Left cardiac atrium (tissue), 4 donors: ENCODE measurements around the gene RRAD. TPM values are rescaled to one million over a fixed set of nuclear protein-coding genes. Genes with fewer than 3 reads are reported as not detected.

ENCODE experiments used
- ATAC-seq, 2 donors: fragments of 200-7000 bp; cut with Tn5 transposase; one replicate each; pipeline ENCODE4 v1.9.1; 2020; ENCODE audit warnings: mild to moderate bottlenecking in 2 of 2, moderate library complexity in 2 of 2
- DNase-seq: peaks from one replicate; pipeline ENCODE4 v3.0.0-alpha.2; 2020
- intact Hi-C, 2 donors: fragments of 100-400 bp; cut with DNase I; formaldehyde crosslinking; loops; one replicate each; pipeline versions ENCODE4 v1.14.1 to v1.15.1; 2022 to 2023
- total RNA-seq, 2 donors: library from RNA; stranded (reverse); fragmentation: NEBNext Ultra II Directional; extraction: Animal tissue kit (Norgen Biotek cat#: 25700); gene quantifications; one replicate each; pipeline ENCODE4 v1.2.1, GENCODE V29; 2021
- donor health status: DM: no; HTN: yes; CAD: no.
- donor health status: DM: no; HTN: yes; CAD: no; lungs with severe emphysema.
- donor health status: DM: yes; HTN: yes; CAD: no.
- donor health status: Dilated cardiomyopathy.

The RRAD gene
- total RNA-seq, 2 donors from 2014 or later = 58.3 to 325 TPM

GRCh38 chr16:66895999-66896398 is 29.3 kb downstream of the RRAD start:
- no peak for DNase-seq
- ATAC-seq = no peak
- intact Hi-C loops = loop anchor here in 1 of 2 donors (5.0 to 10.0 kb wide), 2 partner anchors 51 to 289 kb away; partner anchors contain the start of gene MATCAP1

GRCh38 chr16:66895689-66895979 is 29.7 kb downstream of the RRAD start:
- DNase-seq (no peak), ATAC-seq (no peak)
- intact Hi-C loops = loop anchor here in 1 of 2 donors (5.0 to 10.0 kb wide), 2 partner anchors 52 to 289 kb away; partner anchors contain the start of gene MATCAP1

GRCh38 chr16:66894948-66895688 is 30.2 kb downstream of the RRAD start:
- intact Hi-C loops = loop anchor here in 1 of 2 donors (5.0 to 10.0 kb wide), 2 partner anchors 52 to 290 kb away; partner anchors contain the start of gene MATCAP1

GRCh38 chr16:66894055-66894454 is 31.3 kb downstream of the RRAD start:
- DNase-seq (no peak), ATAC-seq (no peak)
- intact Hi-C loops = loop anchor here in 1 of 2 donors (10.0 kb wide), 1 partner anchor 291 kb away; the partner anchor contains the start of gene MATCAP1

More at GRCh38 chr16:66894948-66895688, 30.2 kb downstream of the RRAD start:
- ATAC-seq (peak; percentile 77 to 83), DNase-seq (peak; percentile 76)

GRCh38 chr16:66891797-66892196 is 33.5 kb downstream of the RRAD start:
- intact Hi-C loops = loop anchor here in 1 of 2 donors (10.0 kb wide), 1 partner anchor 293 kb away; the partner anchor contains the start of gene MATCAP1
- ATAC-seq (no peak), DNase-seq (peak; percentile 7)

GRCh38 chr16:66891360-66891759 is 34.0 kb downstream of the RRAD start:
- peak; percentile 6 for DNase-seq
- intact Hi-C loops = loop anchor here in 1 of 2 donors (10.0 kb wide), 1 partner anchor 293 kb away; the partner anchor contains the start of gene MATCAP1
- no peak for ATAC-seq

GRCh38 chr16:66890799-66891198 is 34.5 kb downstream of the RRAD start:
- DNase-seq (peak; percentile 2), ATAC-seq (no peak)
- intact Hi-C loops = loop anchor here in 1 of 2 donors (10.0 kb wide), 1 partner anchor 294 kb away; the partner anchor contains the start of gene MATCAP1

GRCh38 chr16:66889622-66890021 is 35.7 kb downstream of the RRAD start:
- ATAC-seq = no peak
- intact Hi-C loops = loop anchor here in 1 of 2 donors (10.0 kb wide), 1 partner anchor 295 kb away; the partner anchor contains the start of gene MATCAP1

GRCh38 chr16:66888647-66889615 is 36.4 kb downstream of the RRAD start:
- intact Hi-C loops = no loop called here
- ATAC-seq (no peak), DNase-seq (peak; percentile 2)

More at GRCh38 chr16:66889622-66890021, 35.7 kb downstream of the RRAD start:
- DNase-seq = peak; percentile 3

- intact Hi-C loops = no loop called here
- no peak for ATAC-seq
- DNase-seq = no peak
Measured at GRCh38 chr16:66886914-66887313, 38.4 kb downstream of the RRAD start.

GRCh38 chr16:66886321-66886720 is 39.0 kb downstream of the RRAD start:
- ATAC-seq = no peak
- intact Hi-C loops = no loop called here
- DNase-seq = no peak

GRCh38 chr16:66885491-66885890 is 39.8 kb downstream of the RRAD start:
- DNase-seq = no peak
- intact Hi-C loops = no loop called here
- no peak for ATAC-seq

GRCh38 chr16:66882702-66883101 is 42.6 kb downstream of the RRAD start:
- intact Hi-C loops = no loop called here
- no peak for DNase-seq
- no peak for ATAC-seq

- intact Hi-C loops = no loop called here
- ATAC-seq (no peak), DNase-seq (no peak)
Measured at GRCh38 chr16:66881964-66882508, 43.3 kb downstream of the RRAD start.

GRCh38 chr16:66881560-66881959 is 43.8 kb downstream of the RRAD start:
- no peak for ATAC-seq
- intact Hi-C loops = no loop called here
- no peak for DNase-seq

GRCh38 chr16:66881014-66881417 is 44.3 kb downstream of the RRAD start:
- no peak for DNase-seq
- ATAC-seq = peak; percentile 19 to 42
- intact Hi-C loops = no loop called here

GRCh38 chr16:66880288-66881013 is 44.9 kb downstream of the RRAD start, which contains the start of gene PDP2:
Gene PDP2 (plus strand): TSS chr16:66880515. CDS start chr16:66884285, 3,770 bp downstream.
- intact Hi-C loops = no loop called here
- DNase-seq (peak; percentile 96), ATAC-seq (peak; percentile 98)

GRCh38 chr16:66878067-66878466 is 47.3 kb downstream of the RRAD start:
- DNase-seq (no peak), ATAC-seq (no peak)
- intact Hi-C loops = no loop called here
